Upper lobe of left lung (tissue), 4 donors: ENCODE data around the gene NCF2.
"Not testable (repeated sequence)": the region's sequence is repeated elsewhere in the genome, so short reads cannot be mapped to it uniquely, and the experiment has no call there.

Experiments
- CTCF ChIP-seq, 6 experiments: fragments of 450-650 bp in 4 of 6; fragments of 200-600 bp in 2 of 6; sonication (generic) in 2 of 6; IDR thresholded peaks; one replicate each; pipeline ENCODE4 v1.5.1; 2016 to 2019; ENCODE audit warnings: antibody characterized with exemption in 6 of 6
- POLR2A ChIP-seq, 4 donors: fragments of 450-650 bp; IDR thresholded peaks; one replicate each; pipeline ENCODE4 v1.5.1; 2016 to 2017; ENCODE audit warnings: antibody characterized with exemption in 4 of 4, mild to moderate bottlenecking in 2 of 4
- POLR2AphosphoS5 ChIP-seq, 2 donors: sonication (generic); formaldehyde crosslinking; IDR thresholded peaks; one replicate each; pipeline ENCODE4 v1.5.1; 2017; ENCODE audit warnings: antibody characterized with exemption in 2 of 2

- not testable (repeated sequence) for TF ChIP-seq CTCF, POLR2A, POLR2AphosphoS5 (IDR thresholded peaks at IDR 0.05)
Observed at GRCh38 chr1:183626236-183626635, 36.0 kb upstream of the NCF2 start.
